ENCODE results near the gene SCT. TPM values are rescaled to one million over a fixed set of nuclear protein-coding genes. Genes with fewer than 3 reads are reported as not detected.

SCT gene
- total and polyA plus RNA-seq, 2 of the 4 experiments (the other 2 are of a cell fraction) = not detected

GRCh38 chr11:616320-617198, 10.4 kb downstream of the SCT start (continued):
- TF ChIP-seq USF2 (IDR thresholded peaks at IDR 0.05; ENCODE audit: low read depth, low read length) (no peak), SMC3 (IDR thresholded peaks at IDR 0.05; ENCODE audit: low read depth, low read length) (no peak)

All from IMR-90 (cell line).